Suppressor macrophage treated with lipopolysaccharide for 1 hour (primary cell): ENCODE results near the gene ARHGAP32.
"Not testable (repeated sequence)": the region's sequence is repeated elsewhere in the genome, so short reads cannot be mapped to it uniquely, and the experiment has no call there.

Source experiments
- DNase-seq, 3 donors: peaks; one replicate each; pipeline ENCODE4 v3.0.0-alpha.2; 2020 to 2022

Gene ARHGAP32

DNA sequence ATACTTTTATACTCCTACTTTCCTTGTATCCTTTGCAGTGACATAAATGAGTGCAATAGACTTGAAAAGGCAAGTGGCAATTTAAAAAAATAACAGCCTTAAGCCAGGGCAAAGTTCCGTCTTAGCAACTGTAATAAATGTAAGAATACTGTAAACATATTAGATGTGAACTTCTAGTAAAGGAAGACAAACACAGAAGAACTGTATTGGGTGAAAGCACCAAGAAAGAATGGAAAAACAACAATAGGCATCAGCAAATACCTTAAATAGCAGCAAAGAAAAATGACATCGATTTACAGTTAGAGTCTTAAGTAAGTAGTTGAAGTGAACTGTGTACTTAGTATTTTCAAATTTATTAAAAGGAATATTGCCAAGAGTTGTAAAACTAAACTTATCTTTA, 174.0 kb downstream of the ARHGAP32 start:
- no peak for DNase-seq

- no peak for DNase-seq
Observed at GRCh38 chr11:129013737-129014475, 178.2 kb downstream of the ARHGAP32 start.

- DNase-seq = no peak
Observed at GRCh38 chr11:129012880-129013279, 179.2 kb downstream of the ARHGAP32 start.

DNA sequence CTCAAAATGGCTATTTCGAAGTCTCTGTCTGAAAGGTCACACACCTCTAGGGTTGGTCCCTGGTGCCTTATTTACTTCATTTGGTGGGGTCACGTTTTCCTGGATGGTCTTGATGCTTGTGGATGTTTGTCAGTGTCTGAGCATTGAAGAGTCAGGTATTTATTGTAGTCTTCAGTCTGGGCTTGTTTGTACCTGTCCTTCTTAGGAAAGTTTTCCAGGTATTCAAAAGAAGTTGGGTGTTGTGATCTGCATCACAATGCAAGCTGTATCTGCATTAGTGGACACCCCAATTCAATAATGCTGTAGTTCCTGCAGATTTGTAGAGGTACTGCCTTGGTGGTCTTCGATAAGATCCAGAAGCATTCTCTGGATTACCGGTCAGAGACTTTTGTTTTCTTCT, 186.0 kb downstream of the ARHGAP32 start:
- no peak for DNase-seq

DNA sequence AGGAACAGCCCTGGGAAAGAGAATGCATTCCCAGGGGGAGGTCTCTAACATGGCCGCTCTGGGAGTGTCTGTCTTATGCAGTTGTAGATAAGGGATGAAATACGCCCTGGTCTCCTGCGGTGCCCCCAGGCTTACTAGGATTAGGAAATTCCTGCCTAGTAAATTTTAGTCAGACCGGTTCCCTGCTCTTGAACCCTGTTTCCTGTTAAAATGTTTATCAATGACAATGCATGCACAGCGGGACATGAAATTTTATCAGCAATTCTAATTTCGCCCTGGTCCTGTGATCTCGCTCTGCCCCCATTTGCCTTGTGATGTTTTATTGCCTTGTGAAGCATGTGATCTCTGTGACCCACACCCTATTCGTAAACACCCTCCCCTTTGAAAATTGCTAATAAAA, 193.0 kb downstream of the ARHGAP32 start:
- not testable (repeated sequence) for DNase-seq

- no peak for DNase-seq
Observed at GRCh38 chr11:128988242-128988970, 203.7 kb downstream of the ARHGAP32 start.

DNA sequence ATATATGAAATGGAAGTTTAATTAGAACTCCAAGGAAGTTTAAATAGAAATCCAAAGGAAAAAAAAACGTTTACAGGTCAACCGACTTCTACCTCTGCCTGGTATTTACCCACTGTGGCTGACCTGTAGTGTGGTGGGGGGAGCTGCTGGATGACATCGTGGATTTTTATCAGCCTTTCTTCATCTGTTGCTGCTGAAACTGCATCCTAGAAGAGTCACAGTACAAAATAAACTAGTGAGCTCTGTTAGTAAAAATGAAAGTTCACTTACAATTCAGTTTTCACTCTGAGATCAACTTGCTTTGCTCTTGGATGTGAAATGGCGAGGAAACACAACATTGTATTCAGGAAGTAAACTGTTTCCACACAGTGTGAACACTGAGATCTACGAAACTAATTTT, 206.2 kb downstream of the ARHGAP32 start:
- DNase-seq = no peak

- DNase-seq = no peak
Observed at GRCh38 chr11:128983023-128983422, 209.1 kb downstream of the ARHGAP32 start.

DNA sequence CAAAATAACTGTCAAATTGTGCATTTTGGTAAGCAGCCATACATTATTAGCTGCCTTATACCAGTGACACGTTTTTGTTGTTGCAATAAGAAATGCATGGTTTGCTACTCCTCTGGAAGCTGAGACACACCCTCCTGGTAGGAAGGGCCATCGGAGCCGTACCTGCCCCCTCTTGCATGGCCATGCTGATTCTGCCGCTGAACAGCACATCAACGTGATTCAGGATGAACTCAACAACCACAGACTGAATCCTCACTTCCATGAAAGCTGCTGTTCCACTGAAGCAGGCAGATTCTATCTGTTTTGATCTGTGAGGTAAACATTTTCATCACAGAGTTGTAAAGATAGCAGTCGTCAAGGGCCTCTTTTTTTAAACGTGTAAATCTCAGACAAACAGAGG, 210.9 kb downstream of the ARHGAP32 start:
- no peak for DNase-seq

DNA sequence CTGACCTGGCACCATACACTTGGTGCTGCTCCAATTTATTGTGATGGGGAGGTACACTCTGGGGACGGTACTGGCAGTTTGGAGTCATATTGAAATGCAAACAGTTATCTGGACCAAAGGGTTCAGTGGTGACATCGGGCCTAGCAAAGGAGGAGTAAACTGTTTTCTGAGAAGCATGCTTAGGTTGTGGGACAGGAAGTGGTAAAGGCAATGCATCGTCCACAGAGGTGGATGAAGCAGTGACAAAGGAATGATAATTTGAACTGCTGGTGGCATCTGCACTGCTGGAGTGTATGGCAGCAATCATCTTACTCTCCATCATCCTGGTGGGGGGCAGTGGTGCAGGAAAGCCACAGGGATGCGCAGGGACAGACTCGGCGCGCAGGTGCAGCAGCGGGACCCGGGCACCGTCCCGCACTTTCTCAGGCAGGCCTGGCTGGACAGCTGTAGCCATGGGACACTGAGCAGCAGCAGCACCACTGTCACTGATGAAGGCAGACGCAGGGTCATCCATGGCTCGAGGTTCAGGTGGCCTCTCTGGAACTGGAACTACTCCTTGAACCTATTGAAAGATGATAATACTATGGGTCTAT, 221.4 kb downstream of the ARHGAP32 start:
- DNase-seq = no peak

DNA sequence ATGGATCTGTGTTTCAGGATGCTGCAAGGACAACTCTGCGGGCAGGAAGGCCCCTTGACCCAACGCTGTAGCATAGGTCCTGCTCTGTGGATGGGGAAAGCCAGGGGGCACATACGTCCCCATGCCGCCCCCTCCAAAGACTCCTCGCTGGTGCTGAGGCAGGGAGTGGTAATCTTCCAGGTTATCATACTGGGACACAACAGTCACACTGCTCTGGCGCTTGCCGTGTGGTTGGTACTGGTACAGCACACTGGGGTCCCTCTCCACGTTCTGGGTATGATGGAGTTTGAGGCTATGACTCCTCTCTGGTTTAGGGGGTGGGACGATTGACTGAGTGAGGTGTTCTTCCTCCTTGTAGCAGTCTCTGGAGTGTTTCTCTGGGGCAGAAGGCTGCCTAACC, 223.2 kb downstream of the ARHGAP32 start:
- no peak for DNase-seq

DNA sequence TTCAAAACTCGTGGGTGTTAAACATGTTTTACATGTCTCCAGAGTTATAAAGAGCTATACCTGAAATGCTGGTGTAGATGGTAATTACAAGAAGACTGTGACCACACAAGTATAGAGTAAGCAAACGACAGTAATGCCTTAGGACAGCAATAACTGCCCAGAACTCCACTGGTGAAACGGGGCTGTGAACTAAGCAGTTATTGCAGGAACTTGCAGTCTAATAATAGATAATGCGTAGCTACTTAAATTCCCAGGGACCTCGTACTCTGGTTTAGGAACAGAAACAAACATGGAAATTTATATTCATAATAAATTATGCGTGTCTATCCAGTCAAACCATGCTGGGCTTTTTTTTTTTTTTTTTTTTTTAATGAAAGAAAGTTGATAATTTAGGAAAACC, 224.5 kb downstream of the ARHGAP32 start:
- DNase-seq = no peak

- peak; percentile 27 to 38 (median 36) for DNase-seq
Observed at GRCh38 chr11:128965485-128965884, 226.6 kb downstream of the ARHGAP32 start.

- DNase-seq = no peak
Observed at GRCh38 chr11:128964463-128964930, 227.6 kb downstream of the ARHGAP32 start.

GRCh38 chr11:128963744-128964325, 228.3 kb downstream of the ARHGAP32 start:
- no peak for DNase-seq

DNA sequence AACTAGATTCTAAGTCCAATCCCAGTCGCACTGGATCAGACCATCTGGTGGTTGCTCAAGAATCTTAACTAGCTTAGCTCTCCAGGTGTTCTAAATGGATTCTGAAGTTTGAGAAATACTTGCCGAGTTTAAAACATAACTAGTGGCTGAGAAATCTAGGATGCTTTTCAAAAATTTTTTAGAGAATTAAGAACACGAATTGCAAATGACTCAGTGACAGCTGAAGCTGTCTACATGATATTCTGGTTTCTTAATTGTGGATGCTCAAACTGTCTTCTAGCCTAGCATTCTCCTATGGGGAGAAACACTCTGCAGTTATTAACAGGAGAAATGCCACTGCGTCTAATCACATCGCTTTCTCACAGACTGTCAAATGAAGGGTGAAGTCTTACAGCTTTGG, 229.2 kb downstream of the ARHGAP32 start:
- no peak for DNase-seq

GRCh38 chr11:128961645-128962044, 230.5 kb downstream of the ARHGAP32 start:
- DNase-seq = no peak

DNA sequence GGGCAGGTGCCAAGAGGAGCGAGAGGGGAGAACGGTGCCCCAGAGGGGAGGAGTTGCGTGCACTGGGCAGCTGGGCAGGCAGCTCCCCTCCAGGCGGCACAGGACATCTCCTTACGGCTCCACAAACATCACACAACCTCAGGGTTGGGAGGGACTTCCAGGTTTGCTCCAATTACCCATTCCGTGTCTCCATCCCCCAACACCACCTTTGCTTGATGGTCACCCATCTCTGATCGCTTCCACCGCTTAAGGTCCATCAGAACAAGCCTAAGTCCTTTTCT, 235.0 kb downstream of the ARHGAP32 start:
- no peak for DNase-seq

DNA sequence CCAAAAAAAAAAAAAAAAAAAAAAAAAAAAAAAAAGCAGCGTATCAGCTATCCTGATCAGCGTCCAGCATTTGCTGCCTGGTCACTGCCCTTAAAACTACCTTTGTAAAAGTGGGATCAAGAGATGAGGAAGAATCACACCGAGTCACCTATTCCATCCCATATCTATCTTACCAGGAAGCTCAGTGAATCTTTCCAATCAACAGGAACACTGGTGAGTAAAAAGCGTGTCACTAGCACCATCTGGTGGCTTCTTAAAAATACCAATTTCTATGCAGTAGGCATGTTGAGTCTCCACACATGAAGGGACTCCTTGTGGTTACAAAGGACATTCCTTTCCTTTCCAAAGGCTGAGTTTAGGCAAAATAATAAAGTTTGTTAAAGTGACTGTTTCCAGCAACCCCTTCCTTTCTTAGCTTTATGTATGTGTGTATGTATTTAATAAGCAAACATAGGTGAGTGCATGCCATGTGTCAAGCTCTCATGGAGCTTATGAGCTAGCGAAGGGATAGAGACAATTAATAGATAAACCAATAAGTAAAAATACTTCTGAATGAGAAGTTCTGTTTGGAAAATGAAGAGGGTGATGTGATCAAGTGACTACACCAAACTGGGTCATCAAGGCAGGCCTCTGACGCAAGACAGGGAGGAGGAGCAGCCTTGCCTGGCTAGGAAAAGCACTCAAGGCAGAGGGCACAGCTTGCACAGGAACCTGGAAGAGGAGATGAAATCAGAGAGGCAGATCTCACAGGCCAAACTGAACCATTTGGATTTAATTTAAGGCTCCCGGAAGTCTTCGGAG, 235.5 kb downstream of the ARHGAP32 start:
- DNase-seq = peak; percentile 79 to 86 (median 86)

- DNase-seq = peak; percentile 39 to 63 (median 44)
Observed at GRCh38 chr11:128955636-128956035, 236.5 kb downstream of the ARHGAP32 start.

GRCh38 chr11:128953151-128953550, 239.0 kb downstream of the ARHGAP32 start:
- no peak for DNase-seq

DNA sequence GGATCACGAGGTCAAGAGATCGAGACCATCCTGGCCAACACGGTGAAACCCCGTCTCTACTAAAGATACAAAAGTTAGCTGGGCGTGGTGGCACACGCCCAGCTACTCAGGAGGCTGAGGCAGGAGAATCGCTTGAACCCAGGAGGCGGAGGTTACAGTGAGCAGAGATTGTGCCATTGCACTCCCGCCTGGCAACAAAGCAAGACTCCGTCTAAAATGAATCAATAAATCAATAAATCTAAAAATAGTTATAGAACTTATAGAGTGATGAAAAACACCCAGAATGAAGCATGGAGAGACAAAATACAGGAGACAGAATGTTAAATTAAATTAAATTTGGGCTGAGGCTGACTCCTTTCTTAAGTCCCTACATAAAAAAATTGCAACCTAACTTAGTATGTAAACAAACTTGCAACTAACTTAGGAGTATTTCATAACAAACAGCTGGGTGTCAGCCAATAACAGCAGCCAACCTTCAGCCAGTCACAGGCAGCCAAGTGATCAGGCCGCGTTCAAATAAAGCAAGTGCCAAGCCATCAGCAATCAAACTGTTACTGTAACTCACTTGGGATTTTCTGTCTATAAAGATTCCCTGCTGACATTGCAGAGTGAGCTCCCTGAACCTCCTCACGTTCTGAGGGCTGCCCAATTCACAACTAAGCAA, 242.2 kb downstream of the ARHGAP32 start:
- no peak for DNase-seq
